GM18526 (cell line): ENCODE data around the gene CRK.

Experiments used
- POLR2A ChIP-seq: IDR thresholded peaks from 3 replicates; pipeline ENCODE4 v1.6.1; 2011; ENCODE audit not compliant: insufficient read length; ENCODE audit errors: extremely low read depth

The CRK gene

DNA sequence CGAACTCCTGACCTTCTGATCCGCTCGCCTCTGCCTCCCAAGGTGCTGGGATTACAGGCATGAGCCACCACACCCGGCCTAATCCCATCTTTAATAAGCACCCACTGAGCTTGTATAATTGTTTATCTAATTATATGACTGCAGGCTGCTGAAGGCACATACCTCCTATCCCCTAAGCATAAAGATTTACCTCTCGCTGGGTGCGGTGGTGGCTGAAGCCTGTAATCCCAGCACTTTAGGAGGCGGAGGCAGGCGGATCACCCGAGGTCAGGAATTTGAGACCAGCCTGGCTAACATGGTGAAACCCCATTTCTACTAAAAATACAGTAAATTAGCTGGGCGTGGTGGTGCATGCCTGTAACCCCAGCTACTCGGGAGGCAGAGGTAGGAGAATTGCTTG, 35.9 kb downstream of the CRK start:
- TF ChIP-seq POLR2A: no peak

GRCh38 chr17:1416414-1416813, 39.6 kb downstream of the CRK start:
- TF ChIP-seq POLR2A: no peak

- TF ChIP-seq POLR2A: no peak
Measured at GRCh38 chr17:1414634-1415033, 41.4 kb downstream of the CRK start.

GRCh38 chr17:1414001-1414574, 41.9 kb downstream of the CRK start:
- no peak for TF ChIP-seq POLR2A

GRCh38 chr17:1413281-1413791, 42.7 kb downstream of the CRK start:
- TF ChIP-seq POLR2A: no peak

DNA sequence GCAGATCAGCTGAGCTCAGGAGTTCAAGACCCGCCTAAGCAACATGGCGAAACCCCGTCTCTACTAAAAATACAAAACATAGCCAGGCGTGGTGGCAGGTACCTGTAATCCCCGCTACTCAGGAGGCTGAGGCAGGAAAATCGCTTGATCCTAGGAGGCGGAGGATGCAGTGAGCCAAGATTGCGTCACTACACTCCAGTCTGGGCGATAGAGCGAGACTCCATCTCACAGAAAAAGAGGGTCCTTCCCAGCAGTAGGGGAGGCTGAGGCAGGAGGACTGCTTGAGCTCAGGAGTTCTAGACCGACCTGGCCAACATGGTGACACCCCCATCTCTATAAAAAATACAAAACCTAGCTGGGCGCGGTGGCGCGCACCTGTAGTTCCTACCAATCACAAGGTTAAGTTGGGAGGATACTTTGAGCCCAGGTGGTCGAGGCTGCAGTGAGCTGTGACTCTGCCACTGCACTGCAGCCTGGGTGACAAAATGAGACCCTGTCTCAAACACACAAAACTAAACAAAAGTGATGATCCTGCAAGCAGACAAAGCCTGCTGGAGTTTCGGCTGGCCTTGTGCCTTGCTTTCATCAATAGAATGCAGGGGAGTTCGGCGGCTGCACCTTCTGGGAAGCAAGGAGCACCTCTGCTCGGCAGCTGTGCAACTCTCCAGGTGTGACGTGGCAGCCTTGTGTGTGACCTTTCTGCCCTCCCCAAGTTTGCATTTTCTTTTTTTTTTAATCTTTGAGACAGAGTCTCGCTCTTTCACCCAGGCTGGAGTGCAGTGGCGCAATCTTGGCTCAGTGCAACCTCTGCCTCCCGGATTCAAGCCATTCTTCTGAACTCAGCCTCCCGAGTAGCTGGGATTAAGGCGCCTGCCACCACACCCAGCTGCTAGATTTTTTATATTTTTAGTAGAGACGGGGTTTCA, 43.6 kb downstream of the CRK start:
- TF ChIP-seq POLR2A: no peak

DNA sequence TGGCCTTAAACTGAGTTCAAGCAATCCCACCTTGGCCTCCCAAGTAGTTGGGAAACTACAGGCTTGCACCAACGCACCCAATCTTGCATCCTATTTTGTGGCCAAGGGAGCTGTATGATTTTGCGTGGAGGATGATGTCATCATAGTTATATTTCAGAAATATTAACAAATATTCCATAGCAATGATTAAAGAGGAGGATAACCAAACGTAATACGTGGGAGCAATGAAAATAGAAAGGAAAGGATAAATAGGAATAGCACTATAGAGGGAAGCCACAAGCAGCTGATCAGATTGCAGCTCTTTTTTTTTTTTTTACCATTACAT, 53.8 kb downstream of the CRK start:
- TF ChIP-seq POLR2A: no peak

DNA sequence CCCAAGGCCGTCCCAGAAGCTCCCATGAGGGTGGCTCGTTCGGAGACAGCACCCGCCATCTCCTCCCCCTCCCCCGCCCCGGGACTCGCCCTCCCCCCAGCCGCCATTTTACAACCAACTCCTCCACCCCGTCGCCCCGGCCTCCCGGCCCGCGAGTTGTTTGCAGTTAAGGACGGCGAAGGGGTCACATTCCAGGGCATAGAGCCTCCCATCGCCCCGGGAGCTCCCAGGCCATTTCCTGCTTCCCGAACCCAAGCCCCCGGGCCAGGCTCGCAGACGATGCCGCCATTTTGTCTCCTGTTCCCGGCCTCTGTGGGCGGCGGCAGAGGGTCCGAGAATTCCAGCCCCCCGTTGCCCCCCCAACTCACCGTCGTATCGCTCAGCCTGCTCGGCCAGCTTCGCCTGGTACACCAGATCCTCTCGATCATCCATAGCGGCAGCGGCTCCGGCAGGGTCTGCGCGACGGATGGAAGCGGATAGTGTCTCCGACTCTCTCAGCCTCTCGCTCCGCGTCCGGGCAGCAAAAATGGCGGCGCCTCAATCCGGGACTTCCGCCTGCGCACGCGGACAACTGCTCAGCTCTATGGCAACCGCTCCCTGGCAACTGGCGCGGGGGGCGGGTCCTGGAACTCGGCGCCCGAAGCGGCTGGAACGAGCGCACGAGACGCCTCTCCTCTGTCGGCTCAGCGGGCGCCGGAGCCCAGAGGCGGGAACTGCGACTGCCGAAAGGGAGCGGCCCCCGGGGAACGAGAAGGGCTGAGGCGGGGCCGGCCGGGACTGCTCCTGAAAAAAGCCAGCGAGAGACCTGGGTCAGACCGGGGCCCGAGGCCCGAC, 56.1 kb downstream of the CRK start, which contains the start of gene YWHAE:
TSS of gene YWHAE (minus strand) at position 544 of the 834 bp plus-strand sequence. CDS start at position 432, 112 bp downstream.
- peak; percentile 97 for TF ChIP-seq POLR2A

- TF ChIP-seq POLR2A: no peak
Measured at GRCh38 chr17:1398931-1399678, 56.9 kb downstream of the CRK start.

DNA sequence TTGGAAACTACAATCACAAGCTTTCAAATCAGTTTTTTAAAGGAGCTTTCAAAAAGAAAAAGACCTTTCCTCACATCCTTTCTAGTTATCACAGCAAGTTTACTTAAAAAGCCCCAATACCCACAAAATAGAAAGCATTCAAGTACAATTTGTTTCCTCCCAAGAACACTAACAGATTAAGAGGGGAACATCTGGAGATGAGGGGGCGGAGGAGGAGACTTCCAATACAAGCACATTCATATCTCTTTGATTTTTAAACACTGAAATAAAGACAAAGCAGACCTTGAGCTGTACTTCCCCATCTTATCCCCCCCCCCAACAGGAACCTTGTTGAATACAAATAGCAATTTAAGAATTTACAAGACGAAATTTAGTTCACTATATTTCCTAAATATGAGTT, 58.0 kb downstream of the CRK start:
- no peak for TF ChIP-seq POLR2A

DNA sequence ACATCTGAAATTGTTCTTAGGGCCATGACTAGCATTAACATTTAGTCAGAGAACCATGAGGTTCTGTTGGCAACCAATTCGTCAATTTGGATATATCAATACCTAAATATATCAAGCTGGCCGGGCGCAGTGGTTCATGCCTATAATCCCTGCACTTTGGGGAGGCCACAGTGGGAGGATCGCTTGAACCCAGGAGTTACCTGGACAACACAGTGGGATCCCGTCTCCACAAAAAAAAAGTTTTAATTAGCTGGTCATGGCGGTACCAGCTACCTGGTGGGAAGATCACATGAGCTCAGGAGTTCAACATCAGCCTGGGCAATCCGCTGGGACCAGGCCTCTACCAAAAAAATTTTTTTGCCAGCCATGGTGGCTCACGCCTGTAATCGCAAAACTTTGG, 64.5 kb downstream of the CRK start:
- TF ChIP-seq POLR2A: no peak

DNA sequence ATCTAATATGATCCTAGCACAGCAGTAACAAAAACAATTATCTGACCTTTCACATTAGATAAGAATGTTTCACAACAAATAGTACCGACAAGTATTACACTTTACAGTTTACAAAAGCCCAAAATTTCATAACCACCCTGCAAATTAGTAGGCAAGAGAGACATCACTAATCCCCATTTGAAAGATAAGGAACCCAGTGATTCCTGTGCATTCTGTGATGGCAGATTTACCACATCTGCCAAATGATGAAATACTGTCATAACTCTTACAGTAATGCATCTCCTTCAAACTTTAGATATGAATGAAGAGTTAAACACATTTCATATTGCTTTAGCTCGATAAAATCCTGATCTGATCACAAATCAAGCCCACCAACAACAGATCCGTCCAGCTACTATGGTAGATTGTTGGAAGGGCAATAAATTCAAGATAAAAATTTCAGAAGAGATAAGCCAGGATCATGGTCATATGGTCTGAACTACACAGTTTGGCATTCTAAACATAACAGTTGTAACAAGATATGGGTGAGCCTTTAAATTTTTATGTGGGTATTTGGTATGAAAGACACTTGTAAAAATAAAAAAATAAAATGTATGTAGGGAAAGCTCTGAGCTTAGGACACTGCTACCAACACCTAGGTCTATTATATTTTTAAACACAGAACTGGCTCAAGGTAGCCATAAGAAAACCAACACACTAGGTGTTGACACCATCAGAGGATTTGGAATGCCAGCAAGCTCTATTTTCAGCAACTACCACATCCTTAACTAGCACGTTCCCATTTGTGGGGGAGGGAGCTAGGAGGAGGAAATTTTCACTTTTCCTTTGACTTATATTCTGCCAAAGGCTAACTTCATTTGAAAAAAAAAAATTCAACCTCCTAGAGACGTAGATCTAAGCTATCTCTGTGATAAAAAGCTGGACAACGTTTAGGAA, 65.3 kb downstream of the CRK start:
- no peak for TF ChIP-seq POLR2A

GRCh38 chr17:1386265-1386664, 69.8 kb downstream of the CRK start:
- no peak for TF ChIP-seq POLR2A

DNA sequence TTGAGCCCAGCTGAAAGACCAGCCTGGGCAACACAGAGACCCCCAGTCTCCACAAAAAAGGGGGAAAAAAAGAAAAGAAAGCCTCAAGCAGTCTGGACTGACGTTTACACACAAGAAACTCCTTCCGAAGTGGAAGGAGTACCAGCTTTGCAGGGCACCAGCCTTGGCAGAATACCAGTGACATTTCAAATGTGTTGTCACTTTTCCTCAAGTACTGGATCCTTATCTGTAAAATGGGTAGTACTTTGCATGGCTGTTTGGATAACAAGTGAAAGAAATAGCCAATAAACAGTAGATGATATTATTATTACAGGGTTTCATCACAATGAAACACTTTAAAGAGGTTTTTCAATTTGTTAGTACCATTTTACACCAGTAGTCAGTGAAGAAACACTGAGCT, 70.2 kb downstream of the CRK start:
- no peak for TF ChIP-seq POLR2A

GRCh38 chr17:1384905-1385435, 71.1 kb downstream of the CRK start:
- TF ChIP-seq POLR2A: no peak
